Measurements from ENCODE around the gene LTBP4. TPM values are rescaled to one million over a fixed set of nuclear protein-coding genes. Genes with fewer than 3 reads are reported as not detected.

The LTBP4 gene
- total and polyA plus RNA-seq, 4 donors = 140 to 768 (median 506) TPM

DNA sequence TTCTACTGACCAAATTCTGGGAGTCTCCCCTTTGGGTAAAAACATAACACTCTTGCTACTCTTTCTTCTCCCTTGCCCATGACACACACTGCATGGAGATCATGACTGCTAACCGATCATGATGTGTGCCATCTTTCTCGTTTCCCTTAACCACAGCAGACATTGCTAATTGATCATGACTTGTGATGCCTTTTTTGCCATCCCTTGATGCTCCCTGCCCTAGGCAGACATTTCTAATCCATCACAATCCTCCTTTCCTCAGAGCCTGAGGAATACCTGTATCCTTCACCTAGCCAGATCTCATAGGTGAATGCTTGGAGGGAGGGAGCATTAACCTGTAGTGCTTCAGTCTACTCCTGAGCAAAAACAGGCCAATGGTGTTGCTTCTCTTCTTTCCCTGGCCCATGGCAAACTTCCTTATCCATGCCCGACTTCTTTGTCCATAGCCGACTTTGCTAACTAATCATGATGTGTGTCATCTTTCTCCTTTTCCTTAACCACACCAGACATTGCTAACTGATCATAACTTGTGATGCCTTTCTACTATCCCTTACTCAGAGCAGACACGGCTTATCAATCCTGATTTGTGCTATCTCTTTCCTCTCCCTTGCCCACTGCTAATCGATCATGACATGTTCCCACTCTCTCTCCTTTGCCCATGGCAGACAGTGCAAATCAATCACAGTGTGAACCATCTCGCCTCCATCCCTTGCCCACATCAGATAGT lies 71.6 kb downstream of the LTBP4 start:
- no peak overlapping the region for H3K4me3 ChIP-seq (ENCODE audit: low read length in 2 of 2)
- H3K27ac ChIP-seq (ENCODE audit: low read depth in 1 of 2, low read length in 2 of 2) = no peak overlapping the region
- 93 to 95% methylated on average over 7 of the region's 7 CpGs for WGBS, 2 donors
- ATAC-seq (ENCODE audit: low FRiP score) (no peak), DNase-seq (no peak)
- intact Hi-C loops (cut with DNase I) = no loop called here
- peaks cover 4 to 22% of the 10 kb centered on the region in 2 donors for H3K36me3 ChIP-seq (ENCODE audit: control insufficient read depth in 1 of 2, insufficient read depth in 2 of 2, low read length in 1 of 2)
- H3K27me3 ChIP-seq (ENCODE audit: control insufficient read depth in 1 of 2, insufficient read depth in 2 of 2, low read length in 1 of 2) = no peaks in the 10 kb centered on the region
- H3K4me1 ChIP-seq (ENCODE audit: control insufficient read depth in 1 of 2, insufficient read depth in 2 of 2, low read length in 2 of 2) = no peaks in the 10 kb centered on the region
- no peaks in the 10 kb centered on the region for H3K9me3 ChIP-seq (ENCODE audit: control insufficient read depth, low read length)

DNA sequence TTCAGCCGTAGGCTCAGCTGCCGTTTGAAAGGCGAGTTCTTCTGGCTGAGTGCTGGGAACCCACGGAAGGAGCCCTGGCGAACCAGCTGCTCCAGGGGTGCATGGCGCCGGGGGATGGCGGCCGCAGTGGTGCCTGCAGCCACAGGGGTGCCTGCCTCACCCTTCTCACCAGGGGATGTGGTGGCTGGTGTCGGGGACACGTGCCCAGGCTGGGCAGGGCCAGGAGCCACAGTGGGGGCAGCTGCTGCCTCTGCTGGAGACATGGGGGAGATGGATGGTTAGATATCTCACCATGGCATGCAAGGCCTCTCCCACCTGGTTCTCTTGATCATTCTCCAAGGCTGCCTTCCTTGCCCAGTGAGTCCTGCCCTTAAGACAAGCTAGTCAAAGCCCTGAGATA lies 72.2 kb downstream of the LTBP4 start:
- no peak overlapping the region for H3K27ac ChIP-seq (ENCODE audit: low read depth in 1 of 2, low read length in 2 of 2)

DNA sequence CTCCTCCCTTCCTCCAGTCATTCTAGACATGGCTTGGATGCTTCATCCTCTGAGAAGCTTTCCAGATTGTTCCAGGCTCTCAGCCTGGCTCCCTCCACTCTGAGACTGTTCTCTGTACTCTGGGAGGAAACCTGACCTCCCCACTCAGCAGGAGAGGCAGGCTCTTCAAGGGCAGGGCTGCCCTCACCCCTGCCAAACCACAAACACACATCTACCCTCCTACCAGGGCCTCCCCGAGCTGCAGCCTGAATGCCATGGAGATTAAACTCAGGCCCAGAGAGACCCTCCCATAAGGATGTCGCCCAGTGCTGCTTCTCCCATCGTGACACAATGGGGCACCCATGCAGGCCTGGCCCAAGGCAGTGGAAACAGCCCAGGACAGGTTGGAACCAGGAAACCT lies 73.1 kb downstream of the LTBP4 start:
- Histone ChIP-seq H3K27ac (ENCODE audit: low read depth in 1 of 2, low read length in 2 of 2) (no peak overlapping the region), H3K36me3 (ENCODE audit: control insufficient read depth in 1 of 2, insufficient read depth in 2 of 2, low read length in 1 of 2) (peaks cover 4 to 15% of the 10 kb centered on the region in 2 donors), H3K9me3 (ENCODE audit: control insufficient read depth, low read length) (no peaks in the 10 kb centered on the region), H3K27me3 (ENCODE audit: control insufficient read depth in 1 of 2, insufficient read depth in 2 of 2, low read length in 1 of 2) (no peaks in the 10 kb centered on the region), H3K4me3 (ENCODE audit: low read length in 2 of 2) (no peak overlapping the region), H3K4me1 (ENCODE audit: control insufficient read depth in 1 of 2, insufficient read depth in 2 of 2, low read length in 2 of 2) (no peaks in the 10 kb centered on the region)
- 86% methylated on average over 3 of the region's 3 CpGs for WGBS, 2 donors
- ATAC-seq (ENCODE audit: low FRiP score) (no peak), DNase-seq (no peak)
- intact Hi-C loops (cut with DNase I) = no loop called here

More for the DNA sequence above, 72.2 kb downstream of the LTBP4 start:
- no peaks in the 10 kb centered on the region for H3K27me3 ChIP-seq (ENCODE audit: control insufficient read depth in 1 of 2, insufficient read depth in 2 of 2, low read length in 1 of 2)
- DNase-seq (no peak), ATAC-seq (ENCODE audit: low FRiP score) (no peak)
- 88 to 94% methylated on average over 11 of the region's 11 CpGs for WGBS, 2 donors
- no peak overlapping the region for H3K4me3 ChIP-seq (ENCODE audit: low read length in 2 of 2)
- H3K9me3 ChIP-seq (ENCODE audit: control insufficient read depth, low read length) = no peaks in the 10 kb centered on the region
- H3K36me3 ChIP-seq (ENCODE audit: control insufficient read depth in 1 of 2, insufficient read depth in 2 of 2, low read length in 1 of 2) = peaks cover 4 to 20% of the 10 kb centered on the region in 2 donors
- no peaks in the 10 kb centered on the region for H3K4me1 ChIP-seq (ENCODE audit: control insufficient read depth in 1 of 2, insufficient read depth in 2 of 2, low read length in 2 of 2)
- intact Hi-C loops (cut with DNase I) = no loop called here

GRCh38 chr19:40677156-40677555 lies 76.0 kb downstream of the LTBP4 start:
- H3K36me3 ChIP-seq (ENCODE audit: control insufficient read depth in 1 of 2, insufficient read depth in 2 of 2, low read length in 1 of 2) = peaks cover 4 to 19% of the 10 kb centered on the region in 2 donors
- DNase-seq (no peak), ATAC-seq (ENCODE audit: low FRiP score) (no peak)
- no peaks in the 10 kb centered on the region for H3K27me3 ChIP-seq (ENCODE audit: control insufficient read depth in 1 of 2, insufficient read depth in 2 of 2, low read length in 1 of 2)
- intact Hi-C loops (cut with DNase I) = no loop called here
- H3K9me3 ChIP-seq (ENCODE audit: control insufficient read depth, low read length) = no peaks in the 10 kb centered on the region
- H3K4me3 ChIP-seq (ENCODE audit: low read length in 2 of 2) = no peak overlapping the region
- no peak overlapping the region for H3K27ac ChIP-seq (ENCODE audit: low read depth in 1 of 2, low read length in 2 of 2)
- H3K4me1 ChIP-seq (ENCODE audit: control insufficient read depth in 1 of 2, insufficient read depth in 2 of 2, low read length in 2 of 2) = no peaks in the 10 kb centered on the region
- WGBS, 2 donors = 94 to 96% methylated on average over 23 of the region's 23 CpGs

Other genes with a start within 250 kb of the LTBP4 start
- under 1 TPM; 0.21 to 0.23 TPM for gene HIPK4, start 211.2 kb upstream of the LTBP4 start, total RNA-seq
- under 1 TPM in 1 of 2 donors, not detected in 1; 0.51 TPM for gene HIPK4, start 211.2 kb upstream of the LTBP4 start, polyA plus RNA-seq
- gene PRX, start 188.0 kb upstream of the LTBP4 start, total RNA-seq = 1 to 10 TPM; 4.9 to 7.6 TPM
- gene PRX, start 188.0 kb upstream of the LTBP4 start, polyA plus RNA-seq = 1 to 10 TPM; 3.1 to 5.2 TPM
- gene SERTAD1, start 175.4 kb upstream of the LTBP4 start, total RNA-seq = 10 to 100 TPM; 19.7 to 27.8 TPM
- gene SERTAD1, start 175.4 kb upstream of the LTBP4 start, polyA plus RNA-seq = 10 to 100 TPM; 13.0 to 15.8 TPM
- 10 to 100 TPM; 34.8 to 46.3 TPM for gene SERTAD3, start 157.0 kb upstream of the LTBP4 start, total RNA-seq
- 10 to 100 TPM; 25.0 to 28.5 TPM for gene SERTAD3, start 157.0 kb upstream of the LTBP4 start, polyA plus RNA-seq
- 10 to 100 TPM; 72.3 to 77.1 TPM for gene BLVRB, start 135.6 kb upstream of the LTBP4 start, total RNA-seq
- 100 to 1,000 TPM in 1 of 2 donors, 10 to 100 TPM in 1; 96.8 to 134 TPM for gene BLVRB, start 135.6 kb upstream of the LTBP4 start, polyA plus RNA-seq
- gene SPTBN4, start 134.4 kb upstream of the LTBP4 start, total RNA-seq = 1 to 10 TPM; 1.3 to 3.6 TPM
- 1 to 10 TPM in 1 of 2 donors, under 1 TPM in 1; 0.25 to 4.1 TPM for gene SPTBN4, start 134.4 kb upstream of the LTBP4 start, polyA plus RNA-seq
- 10 to 100 TPM; 54.0 to 75.3 TPM for gene SHKBP1, start 24.5 kb upstream of the LTBP4 start, total RNA-seq
- 100 to 1,000 TPM in 1 of 2 donors, 10 to 100 TPM in 1; 29.4 to 150 TPM for gene SHKBP1, start 24.5 kb upstream of the LTBP4 start, polyA plus RNA-seq
- gene NUMBL, start 89.3 kb downstream of the LTBP4 start, total RNA-seq = 10 to 100 TPM; 51.7 to 95.4 TPM
- 10 to 100 TPM in 1 of 2 donors, 1 to 10 TPM in 1; 9.8 to 70.2 TPM for gene NUMBL, start 89.3 kb downstream of the LTBP4 start, polyA plus RNA-seq
- 10 to 100 TPM; 26.2 to 39.3 TPM for gene COQ8B, start 115.5 kb downstream of the LTBP4 start, total RNA-seq
- 10 to 100 TPM; 20.5 to 79.8 TPM for gene COQ8B, start 115.5 kb downstream of the LTBP4 start, polyA plus RNA-seq
- 10 to 100 TPM; 23.9 to 25.7 TPM for gene ITPKC, start 115.7 kb downstream of the LTBP4 start, total RNA-seq
- gene ITPKC, start 115.7 kb downstream of the LTBP4 start, polyA plus RNA-seq = 10 to 100 TPM; 11.1 to 13.8 TPM
- 1 to 10 TPM; 4.2 to 6.1 TPM for gene ACTMAP, start 149.1 kb downstream of the LTBP4 start, total RNA-seq
- 1 to 10 TPM in 1 of 2 donors, under 1 TPM in 1; 0.88 to 3.2 TPM for gene ACTMAP, start 149.1 kb downstream of the LTBP4 start, polyA plus RNA-seq
- gene SNRPA, start 149.8 kb downstream of the LTBP4 start, total RNA-seq = 10 to 100 TPM; 40.5 to 47.2 TPM
- gene SNRPA, start 149.8 kb downstream of the LTBP4 start, polyA plus RNA-seq = 10 to 100 TPM; 26.7 to 49.1 TPM
- gene MIA, start 174.2 kb downstream of the LTBP4 start, total RNA-seq = 1 to 10 TPM; 1.7 to 3.6 TPM
- gene MIA, start 174.2 kb downstream of the LTBP4 start, polyA plus RNA-seq = not detected
- 10 to 100 TPM; 28.1 to 33.3 TPM for gene RAB4B, start 176.9 kb downstream of the LTBP4 start, total RNA-seq
- gene RAB4B, start 176.9 kb downstream of the LTBP4 start, polyA plus RNA-seq = 10 to 100 TPM; 19.3 to 67.2 TPM
- gene EGLN2, start 197.8 kb downstream of the LTBP4 start, total RNA-seq = 100 to 1,000 TPM in 1 of 2 donors, 10 to 100 TPM in 1; 85.7 to 102 TPM
- 100 to 1,000 TPM in 1 of 2 donors, 10 to 100 TPM in 1; 60.0 to 120 TPM for gene EGLN2, start 197.8 kb downstream of the LTBP4 start, polyA plus RNA-seq
- not detected for gene CYP2A6, start 249.1 kb downstream of the LTBP4 start, total RNA-seq
- gene CYP2A6, start 249.1 kb downstream of the LTBP4 start, polyA plus RNA-seq = under 1 TPM in 1 of 2 donors, not detected in 1; 0.38 TPM